Esophagus muscularis mucosa (tissue), 4 donors: ENCODE results near the gene BTBD17.

Experiments used
- CTCF ChIP-seq, 3 experiments: fragments of 200-600 bp in 2 of 3; fragments of 450-650 bp in 1 of 3; sonication (generic) in 2 of 3; IDR thresholded peaks; one replicate each; pipeline ENCODE4 v1.5.1; 2017 to 2019; ENCODE audit warnings: antibody characterized with exemption in 3 of 3, mild to moderate bottlenecking in 2 of 3, moderate library complexity in 1 of 3
- EP300 ChIP-seq: sonication (generic); formaldehyde crosslinking; IDR thresholded peaks from one replicate; pipeline ENCODE4 v1.6.1; 2017; ENCODE audit warnings: antibody characterized with exemption
- POLR2A ChIP-seq: fragments of 450-650 bp; IDR thresholded peaks from one replicate; pipeline ENCODE4 v1.6.1; 2017; ENCODE audit warnings: antibody characterized with exemption, moderate library complexity, mild to moderate bottlenecking, low read depth
- POLR2AphosphoS5 ChIP-seq, 2 donors: sonication (generic); formaldehyde crosslinking; IDR thresholded peaks; one replicate each; pipeline ENCODE4 v1.6.1; 2017; ENCODE audit warnings: antibody characterized with exemption in 2 of 2

DNA sequence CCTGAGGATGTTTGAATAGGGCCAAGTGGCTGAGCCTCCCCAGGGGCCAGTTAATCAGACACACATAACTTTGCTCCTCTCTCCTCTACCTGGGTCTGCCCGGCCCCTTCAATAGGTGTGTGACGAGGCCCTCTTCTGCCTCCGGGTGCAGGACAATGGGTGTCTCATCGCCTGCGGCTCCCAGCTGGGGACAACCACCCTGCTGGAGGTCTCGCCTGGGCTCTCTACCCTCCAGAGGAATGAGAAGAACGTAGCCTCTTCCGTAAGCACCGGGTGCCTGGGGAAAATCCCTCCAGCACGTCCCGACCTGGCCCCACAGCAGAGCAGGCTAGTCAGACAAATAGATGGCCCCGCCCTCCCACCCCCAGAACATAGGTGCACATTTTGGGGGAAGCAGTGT lies 51.8 kb downstream of the BTBD17 start:
- TF ChIP-seq CTCF (IDR thresholded peaks at IDR 0.05) (no peak), POLR2AphosphoS5 (IDR thresholded peaks at IDR 0.05) (no peak), POLR2A (no peak), EP300 (no peak)
